GM18858 (cell line): ENCODE results near the gene PSMB9.

Source experiments
- ATAC-seq: cut with Tn5 transposase; IDR thresholded peaks from one replicate; pipeline ENCODE4 v1.9.1; 2021; ENCODE audit not compliant: unreplicated experiment

The PSMB9 gene

DNA sequence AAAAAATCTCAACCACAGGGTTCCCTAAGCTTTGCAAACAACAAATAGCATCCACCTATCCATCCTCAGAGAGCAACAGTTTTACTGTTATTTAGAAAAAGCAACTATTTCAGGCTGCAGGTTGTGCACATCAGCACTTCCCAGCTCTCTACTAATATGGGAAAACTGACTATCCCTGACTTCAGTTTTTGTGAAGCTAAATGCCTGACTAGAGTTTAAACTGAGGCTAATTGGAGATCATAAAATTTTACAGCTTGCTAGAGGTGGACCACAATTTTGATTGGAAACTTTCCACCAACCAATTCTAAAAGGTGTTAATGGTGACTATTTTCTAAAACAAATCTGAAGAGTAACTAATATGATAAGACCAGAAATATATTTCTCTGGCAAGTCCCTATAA, 50.0 kb downstream of the PSMB9 start:
- ATAC-seq = no peak

DNA sequence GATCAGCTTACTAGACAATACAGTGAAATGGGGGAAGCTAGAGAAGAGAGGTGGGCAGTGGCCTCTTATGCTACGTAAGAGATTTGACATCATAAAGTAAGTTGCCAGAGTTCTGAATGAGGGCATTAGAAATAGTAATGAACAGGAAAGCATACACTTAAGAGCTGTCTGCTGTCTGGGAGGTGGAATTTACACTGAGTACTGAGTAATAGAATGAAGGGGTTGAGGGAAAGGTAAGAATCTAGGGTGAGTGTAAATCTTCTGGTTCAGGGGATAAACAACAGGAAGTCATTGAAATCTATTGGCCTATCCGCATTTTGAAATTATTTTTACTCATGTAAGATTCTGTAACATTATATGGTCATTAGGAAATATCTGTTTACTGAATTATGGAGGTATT, 51.1 kb downstream of the PSMB9 start:
- ATAC-seq = no peak

DNA sequence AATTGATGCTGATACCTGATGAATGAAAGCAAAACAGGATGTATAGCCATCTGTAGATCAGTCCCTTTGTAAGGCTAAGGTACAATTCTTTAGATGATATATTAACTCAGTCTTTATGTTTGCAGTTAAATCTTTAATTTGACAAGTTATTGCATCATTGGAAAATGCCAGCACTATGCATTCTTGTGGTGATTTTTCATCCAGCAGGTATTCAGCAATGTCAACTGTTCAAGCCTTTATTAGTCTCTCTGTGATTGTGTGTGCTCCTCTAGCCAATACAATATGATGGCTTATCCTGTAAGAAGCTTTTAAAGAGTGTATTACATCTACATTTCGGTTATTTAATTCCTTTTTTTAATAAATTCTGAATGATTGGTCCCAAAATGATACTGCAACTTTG, 52.5 kb downstream of the PSMB9 start:
- ATAC-seq = no peak

DNA sequence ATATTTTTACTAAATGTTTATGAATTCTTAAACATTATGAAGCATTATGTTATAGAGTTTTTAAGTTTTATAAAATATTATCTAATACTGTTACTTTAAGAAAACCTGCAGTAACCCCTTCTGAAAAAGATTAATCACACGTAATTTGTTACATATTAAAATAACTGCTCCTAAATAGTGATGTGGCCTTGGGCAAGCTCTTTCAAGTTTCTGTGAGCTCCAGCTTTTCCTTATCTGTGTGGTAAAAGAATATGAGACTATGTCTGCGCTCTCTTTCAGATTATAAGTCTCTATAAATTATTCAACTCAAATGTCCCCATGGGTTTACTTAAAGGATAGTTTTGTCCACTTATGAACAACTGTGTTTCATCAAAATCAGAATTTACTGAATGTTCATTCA, 54.9 kb downstream of the PSMB9 start:
- ATAC-seq = no peak
